Skeletal muscle tissue (tissue), 4 donors: ENCODE data around the gene SLC10A6. TPM values are rescaled to one million over a fixed set of nuclear protein-coding genes. Genes with fewer than 3 reads are reported as not detected.

Experiments
- H3K27ac ChIP-seq: one replicate; pipeline ENCODE4 v1.7.0; 2013; ENCODE audit warnings: mild to moderate bottlenecking, low read depth, low read length, inconsistent platforms
- H3K27me3 ChIP-seq, 3 donors: one replicate each; pipeline ENCODE4 v1.7.0; 2013; ENCODE audit warnings: low read length in 3 of 3; ENCODE audit not compliant: control insufficient read depth in 3 of 3, insufficient read depth in 3 of 3
- H3K36me3 ChIP-seq, 3 donors: one replicate each; pipeline ENCODE4 v1.7.0; 2013; ENCODE audit warnings: low read length in 3 of 3; ENCODE audit not compliant: control insufficient read depth in 3 of 3, insufficient read depth in 3 of 3
- H3K4me1 ChIP-seq, 3 donors: one replicate each; pipeline ENCODE4 v1.7.0; 2013; ENCODE audit warnings: low read length in 3 of 3, mild to moderate bottlenecking in 3 of 3; ENCODE audit not compliant: control insufficient read depth in 3 of 3, insufficient read depth in 3 of 3
- H3K4me3 ChIP-seq, 3 donors: one replicate each; pipeline ENCODE4 v1.7.0; 2013; ENCODE audit warnings: low read length in 3 of 3
- H3K9ac ChIP-seq, 3 donors: one replicate each; pipeline ENCODE4 v1.7.0; 2013; ENCODE audit warnings: low read length in 3 of 3, mild to moderate bottlenecking in 3 of 3, moderate library complexity in 2 of 3, low read depth in 1 of 3
- H3K9me3 ChIP-seq, 3 donors: one replicate each; pipeline ENCODE4 v1.7.0; 2013; ENCODE audit warnings: low read length in 3 of 3; ENCODE audit not compliant: control insufficient read depth in 3 of 3
- total RNA-seq: library from RNA; depleted of rRNA; stranded (reverse); fragments of >200 nt; gene quantifications from one replicate; pipeline ENCODE4 v1.2.3, GENCODE V29; 2014
- donor health status: Osteomylitis.

SLC10A6 gene
- total RNA-seq, 1 donor from 2014 or later, result 0.52 TPM

DNA sequence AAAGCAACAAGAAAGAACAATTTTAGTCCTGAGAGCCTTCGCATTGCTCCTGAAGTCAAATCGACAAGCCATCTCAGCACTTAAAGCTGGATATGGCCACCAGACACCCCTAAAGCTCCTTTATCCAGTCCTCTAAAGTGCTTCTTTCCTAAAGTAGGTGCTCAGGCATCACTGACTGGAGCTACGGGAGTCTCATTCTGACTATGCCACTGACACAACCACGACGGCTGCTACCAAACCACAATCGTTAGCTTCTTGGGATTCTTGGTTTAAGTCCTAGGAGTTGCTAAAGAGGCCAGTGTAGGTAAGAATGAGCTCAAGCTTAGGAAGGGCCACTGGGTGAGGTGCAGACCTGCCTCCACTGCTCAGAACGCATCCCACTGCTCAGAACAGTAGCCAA, 1.0 kb downstream of the SLC10A6 start:
- Histone ChIP-seq H3K4me3 (peak overlapping the region in 2 of 3 donors; percentile 5 to 41), H3K4me1 (peaks cover 5 to 11% (median 10%) of the 10 kb centered on the region in 3 donors), H3K9ac (no peak overlapping the region), H3K27ac (peak overlapping the region; percentile 34), H3K9me3 (no peaks in the 10 kb centered on the region), H3K36me3 (no peaks in the 10 kb centered on the region), H3K27me3 (no peaks in the 10 kb centered on the region)

- H3K9ac ChIP-seq, result no peak overlapping the region
- H3K4me1 ChIP-seq, result peaks cover 5 to 11% (median 10%) of the 10 kb centered on the region in 3 donors
- no peaks in the 10 kb centered on the region for H3K36me3 ChIP-seq
- H3K27me3 ChIP-seq, result no peaks in the 10 kb centered on the region
- H3K27ac ChIP-seq, result no peak overlapping the region
- H3K4me3 ChIP-seq, result no peak overlapping the region
- H3K9me3 ChIP-seq, result no peaks in the 10 kb centered on the region
Measured at GRCh38 chr4:86847571-86847970, 1.6 kb downstream of the SLC10A6 start.

- Histone ChIP-seq H3K27ac (no peak overlapping the region), H3K27me3 (no peaks in the 10 kb centered on the region)
Measured at GRCh38 chr4:86846921-86847320, 2.3 kb downstream of the SLC10A6 start.

GRCh38 chr4:86845593-86845992, 3.6 kb downstream of the SLC10A6 start:
- no peak overlapping the region for H3K4me3 ChIP-seq
- no peaks in the 10 kb centered on the region for H3K9me3 ChIP-seq
- peaks cover 5 to 11% (median 10%) of the 10 kb centered on the region in 3 donors for H3K4me1 ChIP-seq
- H3K27me3 ChIP-seq, result no peaks in the 10 kb centered on the region
- H3K9ac ChIP-seq, result no peak overlapping the region
- no peaks in the 10 kb centered on the region for H3K36me3 ChIP-seq
- H3K27ac ChIP-seq, result no peak overlapping the region

More at GRCh38 chr4:86846921-86847320, 2.3 kb downstream of the SLC10A6 start:
- Histone ChIP-seq H3K4me3 (no peak overlapping the region), H3K9me3 (no peaks in the 10 kb centered on the region), H3K4me1 (peaks cover 5 to 11% (median 10%) of the 10 kb centered on the region in 3 donors), H3K36me3 (no peaks in the 10 kb centered on the region), H3K9ac (no peak overlapping the region)

DNA sequence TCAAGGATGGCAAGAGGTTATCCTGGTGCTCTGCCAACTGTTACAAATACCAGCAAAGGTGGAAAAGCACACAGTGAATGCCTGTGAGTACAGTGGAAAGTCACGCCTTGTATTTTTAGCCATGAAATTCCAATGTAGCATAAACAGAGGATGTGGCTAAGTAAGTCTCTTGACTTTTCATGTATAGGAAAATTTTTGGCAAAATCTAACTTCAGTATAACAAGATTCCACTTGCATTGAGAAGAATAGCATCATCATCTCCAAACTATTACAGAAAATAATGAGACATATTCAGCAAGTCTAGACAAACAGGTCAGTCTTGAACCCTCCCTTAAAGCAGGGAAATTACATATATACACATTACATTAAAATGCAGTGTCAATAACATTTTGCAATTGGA, 7.9 kb downstream of the SLC10A6 start:
- H3K9me3 ChIP-seq, result no peaks in the 10 kb centered on the region
- no peak overlapping the region for H3K9ac ChIP-seq
- H3K36me3 ChIP-seq, result no peaks in the 10 kb centered on the region
- H3K27me3 ChIP-seq, result no peaks in the 10 kb centered on the region
- peaks cover 0 to 3% (median 0%) of the 10 kb centered on the region in 3 donors for H3K4me1 ChIP-seq
- no peak overlapping the region for H3K4me3 ChIP-seq
- H3K27ac ChIP-seq, result no peak overlapping the region

GRCh38 chr4:86840858-86841257, 8.3 kb downstream of the SLC10A6 start:
- H3K36me3 ChIP-seq, result no peaks in the 10 kb centered on the region

GRCh38 chr4:86837691-86838503, 11.3 kb downstream of the SLC10A6 start:
- no peaks in the 10 kb centered on the region for H3K9me3 ChIP-seq
- H3K4me3 ChIP-seq, result no peak overlapping the region
- H3K27me3 ChIP-seq, result no peaks in the 10 kb centered on the region
- no peak overlapping the region for H3K9ac ChIP-seq
- no peaks in the 10 kb centered on the region for H3K4me1 ChIP-seq
- no peak overlapping the region for H3K27ac ChIP-seq
- H3K36me3 ChIP-seq, result no peaks in the 10 kb centered on the region

More at GRCh38 chr4:86840858-86841257, 8.3 kb downstream of the SLC10A6 start:
- H3K27ac ChIP-seq, result no peak overlapping the region
- no peak overlapping the region for H3K4me3 ChIP-seq
- no peaks in the 10 kb centered on the region for H3K27me3 ChIP-seq
- peaks cover 0 to 3% (median 0%) of the 10 kb centered on the region in 3 donors for H3K4me1 ChIP-seq
- H3K9ac ChIP-seq, result no peak overlapping the region
- H3K9me3 ChIP-seq, result no peaks in the 10 kb centered on the region

GRCh38 chr4:86835677-86836076, 13.5 kb downstream of the SLC10A6 start:
- no peak overlapping the region for H3K9ac ChIP-seq
- no peaks in the 10 kb centered on the region for H3K4me1 ChIP-seq

DNA sequence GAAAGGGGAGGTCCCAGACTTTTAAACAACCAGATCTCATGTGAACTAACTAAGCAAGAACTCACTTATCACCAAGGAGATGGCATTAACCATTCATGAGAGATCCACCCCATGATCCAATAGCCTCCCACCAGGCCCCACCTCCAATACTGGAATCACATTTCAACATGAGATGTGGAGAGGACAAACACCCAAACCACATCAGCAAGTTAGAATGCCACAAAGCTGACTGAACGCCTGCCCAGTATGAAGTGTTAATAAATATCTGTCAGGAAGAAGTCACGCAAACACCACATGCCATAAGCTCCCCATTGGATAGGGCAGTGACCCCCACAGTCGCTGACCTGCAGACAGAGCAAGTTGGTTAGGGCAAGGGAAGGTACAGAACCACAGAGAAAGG, 14.3 kb downstream of the SLC10A6 start:
- Histone ChIP-seq H3K4me3 (no peak overlapping the region), H3K27me3 (no peaks in the 10 kb centered on the region), H3K27ac (no peak overlapping the region), H3K9me3 (no peaks in the 10 kb centered on the region), H3K4me1 (no peaks in the 10 kb centered on the region), H3K9ac (no peak overlapping the region), H3K36me3 (peaks cover 2 to 7% (median 2%) of the 10 kb centered on the region in 3 donors)

More at GRCh38 chr4:86835677-86836076, 13.5 kb downstream of the SLC10A6 start:
- no peaks in the 10 kb centered on the region for H3K27me3 ChIP-seq
- peaks cover 0 to 3% (median 0%) of the 10 kb centered on the region in 3 donors for H3K36me3 ChIP-seq
- no peak overlapping the region for H3K27ac ChIP-seq
- H3K9me3 ChIP-seq, result no peaks in the 10 kb centered on the region
- no peak overlapping the region for H3K4me3 ChIP-seq

- Histone ChIP-seq H3K27ac (no peak overlapping the region), H3K36me3 (peaks cover 2 to 7% (median 2%) of the 10 kb centered on the region in 3 donors), H3K4me1 (no peaks in the 10 kb centered on the region), H3K9ac (no peak overlapping the region), H3K9me3 (no peaks in the 10 kb centered on the region), H3K27me3 (no peaks in the 10 kb centered on the region), H3K4me3 (no peak overlapping the region)
Measured at GRCh38 chr4:86833615-86834014, 15.6 kb downstream of the SLC10A6 start.
